Lung (tissue), 12 donors: ENCODE measurements around the gene VWF. TPM values are rescaled to one million over a fixed set of nuclear protein-coding genes. Genes with fewer than 3 reads are reported as not detected.

ENCODE experiments used
- ATAC-seq: fragments of 200-7000 bp; cut with Tn5 transposase; one replicate; pipeline ENCODE4 v1.9.1; 2020; ENCODE audit warnings: moderate number of reproducible peaks; ENCODE audit not compliant: insufficient read depth, low FRiP score
- DNase-seq, 3 donors: peaks; one replicate each; pipeline ENCODE4 v3.0.0-alpha.2; 2013 to 2017
- H3K27ac ChIP-seq, 2 donors: one replicate each; pipeline ENCODE4 v1.5.1; 2013; ENCODE audit warnings: mild to moderate bottlenecking in 2 of 2, moderate library complexity in 2 of 2, control low read depth in 1 of 2, inconsistent platforms in 1 of 2, low read depth in 1 of 2, low read length in 1 of 2
- H3K27me3 ChIP-seq, 3 donors: one replicate each; pipeline ENCODE4 v1.5.1; 2013; ENCODE audit warnings: low read length in 2 of 3; ENCODE audit not compliant: control insufficient read depth in 3 of 3, insufficient read depth in 3 of 3
- H3K36me3 ChIP-seq, 4 donors: one replicate each; pipeline ENCODE4 v1.5.1; 2013; ENCODE audit warnings: low read length in 4 of 4, mild to moderate bottlenecking in 1 of 4, moderate library complexity in 1 of 4; ENCODE audit not compliant: control insufficient read depth in 4 of 4, insufficient read depth in 4 of 4
- H3K4me1 ChIP-seq, 5 donors: one replicate each; pipeline ENCODE4 v1.5.1; 2013; ENCODE audit warnings: low read length in 5 of 5, mild to moderate bottlenecking in 2 of 5, moderate library complexity in 1 of 5; ENCODE audit not compliant: control insufficient read depth in 5 of 5, insufficient read depth in 5 of 5
- H3K4me3 ChIP-seq: one replicate; pipeline ENCODE4 v1.5.1; 2013; ENCODE audit warnings: mild to moderate bottlenecking, control low read depth, moderate library complexity
- H3K9ac ChIP-seq, 2 donors: one replicate each; pipeline ENCODE4 v1.5.1; 2013; ENCODE audit warnings: low read length in 2 of 2, control low read depth in 1 of 2; ENCODE audit not compliant: insufficient read depth in 1 of 2
- H3K9me3 ChIP-seq, 4 donors: one replicate each; pipeline ENCODE4 v1.5.1; 2013; ENCODE audit warnings: low read length in 3 of 4, mild to moderate bottlenecking in 1 of 4, moderate library complexity in 1 of 4; ENCODE audit not compliant: control insufficient read depth in 4 of 4, insufficient read depth in 3 of 4
- CTCF ChIP-seq: IDR thresholded peaks from 2 replicates; pipeline ENCODE4 v1.5.1; 2012; ENCODE audit warnings: mild to moderate bottlenecking; ENCODE audit errors: control extremely low read depth, extremely low read depth
- WGBS, 2 donors: extraction: QIAGEN DNeasy Blood & Tissue Kit; methylation state at CpG; one replicate each; pipeline ENCODE4 v1.1.7; 2013; 5-methylcytosine and 5-hydroxymethylcytosine counted together
- polyA plus RNA-seq, 2 donors: library from polyadenylated mRNA; stranded (reverse); fragments of 200-250 nt; gene quantifications; one replicate each; pipeline ENCODE4 v1.2.1, GENCODE V29; 2013
- total RNA-seq, 2 donors: library from RNA; depleted of rRNA in 1 of 2; stranded (reverse); fragments of >200 nt in 1 of 2; gene quantifications; one replicate each; pipeline ENCODE4 v1.2.1, GENCODE V29; 2014 to 2021
- donor health status: control.
- donor health status: control.
- donor health status: Bipolar disorder and iron deficiency.
- donor health status: healthy.
- donor health status: DM: yes; HTN: yes; CAD: no.

Gene VWF
- total and polyA plus RNA-seq, 4 donors: 65.6 to 285 (median 249) TPM

- Histone ChIP-seq H3K27ac (no peak overlapping the region), H3K36me3 (peaks cover 0 to 7% (median 0%) of the 10 kb centered on the region in 4 donors)
- ATAC-seq: no peak
Measured at GRCh38 chr12:6065131-6065862, 59.2 kb downstream of the VWF start.

GRCh38 chr12:6062757-6063735 lies 61.4 kb downstream of the VWF start:
- H3K27ac ChIP-seq: peak overlapping the region in 1 of 2 donors; percentile 7
- no peak overlapping the region for H3K4me3 ChIP-seq
- peaks cover 0 to 23% (median 3%) of the 10 kb centered on the region in 5 donors for H3K4me1 ChIP-seq
- WGBS, 2 donors: 66 to 75% methylated on average over 20 of the region's 20 CpGs
- DNase-seq (peak in 2 of 3 donors; percentile 40 to 55), ATAC-seq (peak; percentile 79)
- no peaks in the 10 kb centered on the region for H3K27me3 ChIP-seq
- H3K36me3 ChIP-seq: peaks cover 0 to 11% (median 0%) of the 10 kb centered on the region in 4 donors
- no peak overlapping the region for H3K9ac ChIP-seq
- TF ChIP-seq CTCF: peak; percentile 71
- no peaks in the 10 kb centered on the region for H3K9me3 ChIP-seq

More at GRCh38 chr12:6065131-6065862, 59.2 kb downstream of the VWF start:
- Histone ChIP-seq H3K9me3 (no peaks in the 10 kb centered on the region), H3K9ac (no peak overlapping the region), H3K4me1 (peaks cover 0 to 8% (median 3%) of the 10 kb centered on the region in 5 donors), H3K4me3 (no peak overlapping the region), H3K27me3 (no peaks in the 10 kb centered on the region)
- TF ChIP-seq CTCF: no peak
- WGBS, 2 donors: 75 to 88% methylated on average over 7 to 8 of the region's 8 CpGs
- no peak for DNase-seq

DNA sequence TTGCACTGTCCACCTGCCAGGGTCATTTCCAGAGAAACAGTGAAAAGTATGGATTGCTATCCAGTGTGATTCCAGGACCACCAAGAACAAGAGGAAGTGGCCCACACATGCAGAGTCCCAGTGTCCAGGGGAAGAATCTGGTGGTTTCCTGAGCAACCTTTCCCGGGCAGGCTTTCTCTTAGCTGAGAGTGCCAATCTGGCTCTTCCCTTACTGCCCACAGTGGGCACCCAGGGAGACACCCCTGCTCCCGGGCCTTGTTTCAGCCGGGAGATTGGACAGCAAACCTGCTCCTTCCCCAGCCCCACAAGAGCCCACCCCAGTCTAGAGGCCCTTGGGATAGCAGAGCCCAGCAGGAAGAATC lies 62.1 kb downstream of the VWF start:
- H3K27ac ChIP-seq: no peak overlapping the region

More for the DNA sequence above, 62.1 kb downstream of the VWF start:
- Histone ChIP-seq H3K9me3 (no peaks in the 10 kb centered on the region), H3K9ac (no peak overlapping the region), H3K27me3 (no peaks in the 10 kb centered on the region), H3K4me3 (no peak overlapping the region), H3K4me1 (peaks cover 0 to 23% (median 3%) of the 10 kb centered on the region in 5 donors), H3K36me3 (peaks cover 0 to 14% (median 0%) of the 10 kb centered on the region in 4 donors)
- 69 to 87% methylated on average over 3 of the region's 3 CpGs for WGBS, 2 donors
- ATAC-seq (no peak), DNase-seq (no peak)
- TF ChIP-seq CTCF: no peak
